NOMO-1 (cell line): ENCODE data around the gene SETBP1.
"Not testable (repeated sequence)": the region's sequence is repeated elsewhere in the genome, so short reads cannot be mapped to it uniquely, and the experiment has no call there.

Source experiments
- DNase-seq, 2 experiments: peaks; one replicate each; lab custom pipeline; 2025; ENCODE audit not compliant: unreplicated experiment in 2 of 2; lab: John Stamatoyannopoulos, UW

SETBP1 gene

GRCh38 chr18:44786688-44787087, 106.0 kb downstream of the SETBP1 start:
- no peak for DNase-seq

- no peak for DNase-seq
These were observed 107.6 kb downstream of the SETBP1 start for GRCh38 chr18:44788334-44788733.

- DNase-seq = no peak
These were observed 109.0 kb downstream of the SETBP1 start for GRCh38 chr18:44789710-44790109.

- DNase-seq = no peak
These were observed 110.2 kb downstream of the SETBP1 start for GRCh38 chr18:44790860-44791259.

- DNase-seq = no peak
These were observed 110.8 kb downstream of the SETBP1 start for GRCh38 chr18:44791520-44791919.

- DNase-seq = no peak
These were observed 111.9 kb downstream of the SETBP1 start for GRCh38 chr18:44792456-44793061.

- no peak for DNase-seq
These were observed 112.5 kb downstream of the SETBP1 start for GRCh38 chr18:44793194-44793593.

- DNase-seq = no peak
These were observed 113.0 kb downstream of the SETBP1 start for GRCh38 chr18:44793685-44794084.

- DNase-seq = no peak
These were observed 114.6 kb downstream of the SETBP1 start for GRCh38 chr18:44795241-44795640.

- DNase-seq = no peak
These were observed 116.0 kb downstream of the SETBP1 start for GRCh38 chr18:44796429-44797428.

- DNase-seq = no peak
These were observed 117.9 kb downstream of the SETBP1 start for GRCh38 chr18:44798433-44799048.

- no peak for DNase-seq
These were observed 118.8 kb downstream of the SETBP1 start for GRCh38 chr18:44799382-44799906.

- peak; percentile 66 to 73 for DNase-seq
These were observed 119.3 kb downstream of the SETBP1 start for GRCh38 chr18:44799907-44800421.

GRCh38 chr18:44800766-44801165, 120.1 kb downstream of the SETBP1 start:
- DNase-seq = not testable (repeated sequence)

- DNase-seq = no peak
These were observed 121.1 kb downstream of the SETBP1 start for GRCh38 chr18:44801781-44802180.

GRCh38 chr18:44802508-44802907, 121.8 kb downstream of the SETBP1 start:
- DNase-seq = no peak

- no peak for DNase-seq
These were observed 122.4 kb downstream of the SETBP1 start for GRCh38 chr18:44803019-44803650.

- no peak for DNase-seq
These were observed 123.3 kb downstream of the SETBP1 start for GRCh38 chr18:44804033-44804432.

- DNase-seq = no peak
These were observed 124.5 kb downstream of the SETBP1 start for GRCh38 chr18:44805176-44805575.

GRCh38 chr18:44805643-44806042, 125.0 kb downstream of the SETBP1 start:
- DNase-seq = no peak

- DNase-seq = no peak
These were observed 127.1 kb downstream of the SETBP1 start for GRCh38 chr18:44807766-44808165.
